HG03025 (cell line): ENCODE data around the gene SOST.

Source experiments
- ATAC-seq: cut with Tn5 transposase; IDR thresholded peaks from one replicate; pipeline ENCODE4 v1.9.1; 2021; ENCODE audit warnings: mild to moderate bottlenecking, moderate library complexity; ENCODE audit not compliant: unreplicated experiment, low FRiP score

The SOST gene

DNA sequence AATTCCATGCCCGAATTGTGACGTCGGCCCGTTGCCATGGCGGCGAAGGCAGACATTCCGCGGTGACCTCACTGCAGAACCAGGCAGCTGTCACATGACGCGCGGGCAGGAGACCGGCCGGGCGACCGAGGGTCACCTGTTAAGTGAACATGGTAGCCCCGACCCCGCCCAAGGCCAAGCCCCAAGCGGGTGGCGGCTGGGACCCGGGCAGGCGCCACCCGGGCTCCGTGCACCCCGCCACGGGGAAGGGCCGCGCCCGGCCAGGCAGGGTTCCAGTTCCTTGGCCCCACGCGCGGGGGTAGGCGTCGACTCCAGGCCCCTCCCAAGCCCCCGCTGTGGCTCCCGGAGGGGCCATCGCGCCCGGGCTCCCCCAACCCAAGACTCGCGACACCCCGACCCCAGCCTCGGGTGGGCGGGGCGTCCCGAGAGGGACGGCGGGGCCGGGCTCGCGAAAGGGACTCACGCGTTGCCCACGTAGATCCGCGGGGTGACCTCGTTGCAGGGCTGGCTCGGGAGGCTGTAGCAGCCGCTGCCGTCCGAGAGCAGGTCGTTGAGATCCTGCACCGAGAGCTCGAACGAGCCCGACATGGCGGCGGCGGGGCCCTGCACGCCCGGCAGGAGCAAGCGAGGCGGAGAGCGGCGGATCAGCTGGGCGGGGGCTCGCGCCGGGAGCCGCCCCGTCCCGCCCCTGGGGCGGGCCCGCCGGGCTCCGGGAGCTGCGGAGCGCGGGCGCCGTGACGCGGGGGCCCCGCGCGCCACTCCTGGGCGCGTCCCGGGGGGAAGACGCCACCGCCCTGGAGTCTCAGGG lies 19.9 kb upstream of the SOST start, which contains the start of gene DUSP3:
Gene DUSP3, minus strand, starts transcription at position 641 of the 808 bp plus-strand sequence. Its CDS starts 53 bp downstream, at position 588.
- ATAC-seq = no peak

- no peak for ATAC-seq
Observed at GRCh38 chr17:43774304-43775250, 16.0 kb upstream of the SOST start.

GRCh38 chr17:43772877-43773648 lies 14.5 kb upstream of the SOST start:
- no peak for ATAC-seq

DNA sequence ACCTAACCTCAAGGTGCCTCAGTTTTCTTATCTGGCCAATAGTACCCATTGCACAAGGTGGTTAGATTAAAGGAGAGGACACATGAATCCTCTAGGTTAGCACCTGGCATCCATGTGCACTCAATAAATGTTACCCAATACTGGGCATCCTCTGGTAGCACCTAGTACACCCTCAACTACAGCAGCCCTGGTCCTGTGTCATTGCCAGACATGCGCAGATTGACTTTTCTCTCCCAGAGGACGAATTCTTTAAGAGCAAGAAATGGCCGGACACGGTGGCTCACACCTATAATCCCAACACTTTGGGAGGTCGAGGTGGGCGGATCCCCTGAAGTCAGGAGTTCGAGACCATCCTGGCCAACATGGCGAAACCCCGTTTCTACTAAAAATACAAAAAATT lies 12.9 kb upstream of the SOST start:
- ATAC-seq = no peak

GRCh38 chr17:43770957-43771356 lies 12.4 kb upstream of the SOST start:
- no peak for ATAC-seq

GRCh38 chr17:43769859-43770258 lies 11.3 kb upstream of the SOST start:
- no peak for ATAC-seq

DNA sequence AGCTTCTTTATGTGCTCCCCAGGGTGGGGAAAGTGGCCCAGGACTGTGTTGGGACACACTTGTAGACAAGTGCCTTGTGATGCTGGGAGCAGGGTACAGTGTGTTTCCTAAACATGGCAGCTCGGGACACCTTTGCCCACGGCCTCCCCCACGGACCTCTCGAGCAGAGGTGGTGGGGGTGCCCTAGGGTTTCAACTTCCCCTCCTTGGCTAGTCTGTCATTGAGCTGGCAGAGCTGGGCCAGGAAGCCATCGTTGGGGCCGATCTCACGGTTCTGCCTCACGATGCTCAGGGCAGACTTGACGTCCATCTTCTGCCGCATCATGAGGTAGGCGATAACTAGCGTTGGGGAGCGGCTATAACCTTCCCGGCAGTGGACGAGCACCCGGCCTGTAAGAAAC lies 10.8 kb upstream of the SOST start:
- ATAC-seq = no peak

DNA sequence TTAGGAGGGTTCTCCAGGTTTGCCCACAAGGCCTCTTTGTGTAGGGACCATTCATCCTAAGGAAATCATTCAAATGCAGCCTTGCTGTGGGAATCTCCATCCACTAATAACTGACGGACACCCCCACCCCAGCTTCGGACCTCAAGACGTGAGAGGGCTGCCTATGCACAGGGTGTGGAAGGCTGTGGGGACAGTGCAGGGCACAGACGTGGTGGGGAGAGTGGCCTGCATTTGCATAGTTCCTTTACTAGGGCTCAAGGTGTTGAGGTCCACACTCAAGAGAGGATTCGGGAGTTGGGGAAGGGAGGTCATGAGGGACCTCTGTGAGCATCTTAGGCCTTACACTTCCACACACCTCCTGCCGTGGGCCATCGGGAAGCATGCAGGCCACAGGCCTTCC lies 10.4 kb upstream of the SOST start:
- ATAC-seq = no peak

GRCh38 chr17:43768382-43768781 lies 9.8 kb upstream of the SOST start:
- ATAC-seq = no peak

DNA sequence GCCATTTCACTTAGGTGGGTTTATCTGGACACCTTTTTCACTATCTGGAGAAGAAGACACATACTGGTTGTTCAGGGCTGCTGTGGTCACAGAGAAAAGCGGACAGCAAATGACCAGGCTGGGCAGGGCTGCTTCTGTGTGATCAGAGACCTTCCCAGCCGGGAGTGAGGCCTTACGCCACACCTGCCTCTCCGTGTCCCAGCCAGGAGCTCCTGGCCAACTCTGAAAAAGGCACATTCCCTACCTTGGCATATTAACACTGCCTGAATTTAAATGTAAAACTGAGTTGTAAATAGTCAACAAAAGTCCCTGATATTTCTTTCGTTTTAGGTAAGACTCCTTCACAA lies 9.1 kb upstream of the SOST start:
- no peak for ATAC-seq

DNA sequence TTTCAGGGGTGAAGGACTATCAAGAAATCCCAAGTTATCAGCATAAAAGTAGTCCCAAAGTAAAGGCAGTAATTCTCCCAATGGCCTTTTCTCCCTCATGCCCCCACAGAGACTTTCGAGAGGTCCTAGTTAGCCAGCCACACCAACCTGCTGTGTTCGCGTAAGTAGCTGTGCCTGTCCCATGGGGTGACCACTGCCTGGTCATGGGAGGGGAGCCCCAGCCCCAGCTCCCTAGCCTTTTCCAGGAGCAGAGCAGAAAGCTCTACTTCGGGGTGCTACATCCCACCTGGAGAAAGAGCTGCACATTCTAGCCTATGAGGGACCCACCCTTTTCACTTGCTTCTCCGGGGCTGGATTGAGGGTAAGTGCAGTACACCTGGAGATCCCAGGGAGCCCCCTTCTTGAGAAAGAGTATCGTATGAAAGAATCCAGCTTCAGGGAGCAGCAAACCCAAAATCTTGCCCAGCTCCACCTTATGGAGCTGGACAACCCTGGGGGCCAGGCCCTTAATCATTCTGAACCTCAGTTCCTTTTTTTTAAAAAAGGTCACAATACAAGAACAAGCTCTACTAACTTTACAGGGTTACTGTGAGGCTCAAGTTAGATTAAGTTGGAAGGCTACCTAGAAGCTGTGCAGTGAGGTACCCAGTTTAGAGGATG lies 8.6 kb upstream of the SOST start:
- no peak for ATAC-seq

DNA sequence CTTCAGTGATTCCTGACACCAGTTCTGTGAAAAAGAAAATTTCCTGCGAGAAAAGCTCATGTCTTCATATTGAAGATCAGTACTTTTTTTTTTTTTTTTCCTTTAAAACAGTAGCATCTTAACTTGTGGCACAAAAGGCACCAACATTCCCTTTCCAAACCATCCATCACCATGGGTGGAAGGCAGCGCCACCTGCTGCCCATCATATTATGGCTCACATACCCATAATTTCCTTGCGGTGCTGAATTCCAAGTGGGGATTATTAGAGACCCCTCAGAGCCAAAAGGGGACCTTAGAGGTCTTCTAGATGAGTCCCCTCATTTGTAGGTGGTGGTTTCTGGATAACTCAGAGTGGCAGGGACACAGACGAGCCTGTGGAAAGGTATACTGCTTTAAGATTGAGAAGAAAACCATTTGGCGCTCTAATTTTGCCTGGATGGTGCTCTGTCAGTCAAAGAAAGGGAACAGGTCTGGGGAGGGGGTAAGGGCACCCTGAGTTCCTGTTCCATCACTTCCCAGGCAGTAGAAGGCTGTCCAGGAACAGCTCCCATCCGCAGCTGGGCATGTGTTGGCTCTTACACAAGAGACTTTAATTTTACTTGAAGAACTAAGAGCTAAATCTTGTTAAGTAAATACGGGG lies 7.9 kb upstream of the SOST start:
- no peak for ATAC-seq

- ATAC-seq = no peak
Observed at GRCh38 chr17:43760254-43760852, 1.8 kb upstream of the SOST start.

- no peak for ATAC-seq
Observed at GRCh38 chr17:43759836-43760235, 1.2 kb upstream of the SOST start.

DNA sequence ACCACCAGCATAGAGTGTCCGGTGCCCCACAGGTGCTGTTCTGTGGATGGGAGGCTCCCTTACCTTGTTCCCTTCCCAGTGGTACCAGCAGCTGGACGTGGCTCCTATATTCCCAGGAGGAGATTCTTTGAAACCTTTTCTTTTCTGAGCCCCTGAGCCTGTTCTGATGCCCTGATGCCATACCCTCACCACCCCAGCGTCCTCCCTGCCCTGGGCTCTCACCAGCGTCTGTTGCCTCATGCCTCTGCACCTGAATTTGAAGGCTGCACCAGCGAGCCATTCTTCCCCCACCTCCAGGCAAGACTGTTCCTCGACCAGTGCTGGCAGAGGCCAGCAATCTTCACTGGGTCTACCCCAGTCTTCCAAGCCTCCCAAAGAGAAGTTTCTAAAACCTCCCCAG lies 505 bp downstream of the SOST start:
- ATAC-seq = no peak

GRCh38 chr17:43757171-43757660 lies 1.4 kb downstream of the SOST start:
- ATAC-seq = no peak

GRCh38 chr17:43756201-43756600 lies 2.4 kb downstream of the SOST start:
- ATAC-seq = no peak

DNA sequence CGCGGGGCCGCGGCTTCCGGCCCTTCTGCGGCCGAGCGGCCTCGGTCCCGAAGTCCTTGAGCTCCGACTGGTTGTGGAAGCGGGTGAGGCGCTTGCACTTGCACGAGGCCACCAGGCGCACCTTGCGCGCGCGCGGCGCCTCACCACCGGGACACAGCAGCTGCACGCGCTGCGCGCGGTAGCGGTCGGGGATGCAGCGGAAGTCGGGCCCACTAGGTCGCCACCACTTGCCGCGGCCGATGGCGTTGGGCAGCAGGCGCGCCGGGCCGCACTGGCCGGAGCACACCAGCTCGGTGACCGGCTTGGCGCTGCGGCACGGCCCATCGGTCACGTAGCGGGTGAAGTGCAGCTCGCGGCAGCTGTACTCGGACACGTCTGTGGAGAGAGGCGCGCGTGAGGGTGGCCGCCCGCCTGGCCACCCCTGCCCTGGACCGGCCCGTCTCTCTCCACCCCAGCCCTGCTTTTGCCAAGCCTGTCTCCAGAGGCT lies 3.2 kb downstream of the SOST start:
- no peak for ATAC-seq

GRCh38 chr17:43754947-43755346 lies 3.6 kb downstream of the SOST start:
- no peak for ATAC-seq
